Measurements from ENCODE around the gene PEX11G.

The PEX11G gene

DNA sequence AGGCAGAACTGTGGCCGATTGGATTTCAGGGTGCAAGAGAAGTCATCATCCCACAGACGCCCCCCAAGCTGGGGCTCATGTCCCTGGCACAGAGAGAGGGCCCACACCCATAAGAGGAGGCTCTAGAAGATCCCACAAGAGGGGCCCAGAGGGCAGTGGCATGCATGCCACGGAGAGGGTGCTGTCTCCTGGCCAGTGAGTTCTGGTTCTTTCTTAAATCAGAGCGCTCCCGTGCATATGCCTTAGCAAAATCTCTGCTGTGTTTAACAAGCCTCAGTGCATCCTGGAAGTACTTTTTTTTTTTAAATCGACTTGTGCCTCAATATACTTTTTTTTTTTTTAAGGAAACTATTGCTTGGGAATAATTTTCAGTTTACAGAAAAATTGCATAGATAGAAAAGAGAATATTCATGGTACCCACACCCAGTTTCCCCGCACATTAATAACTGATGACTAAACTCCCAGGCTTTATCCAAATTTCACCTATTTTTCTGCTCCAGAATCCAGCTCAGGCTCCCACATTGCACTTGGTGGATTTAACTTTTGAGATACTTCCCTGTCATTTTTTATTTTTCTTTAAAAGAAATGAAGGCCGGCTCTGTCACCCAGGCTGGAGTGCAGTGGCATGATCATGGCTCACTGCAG, 59.1 kb downstream of the PEX11G start:
- DNase-seq (ENCODE audit: insufficient read length, low spot score): no peak
- no peak for TF ChIP-seq POLR2A (IDR thresholded peaks at IDR 0.05; ENCODE audit: low read depth, low read length)
- FAIRE-seq: no peak

DNA sequence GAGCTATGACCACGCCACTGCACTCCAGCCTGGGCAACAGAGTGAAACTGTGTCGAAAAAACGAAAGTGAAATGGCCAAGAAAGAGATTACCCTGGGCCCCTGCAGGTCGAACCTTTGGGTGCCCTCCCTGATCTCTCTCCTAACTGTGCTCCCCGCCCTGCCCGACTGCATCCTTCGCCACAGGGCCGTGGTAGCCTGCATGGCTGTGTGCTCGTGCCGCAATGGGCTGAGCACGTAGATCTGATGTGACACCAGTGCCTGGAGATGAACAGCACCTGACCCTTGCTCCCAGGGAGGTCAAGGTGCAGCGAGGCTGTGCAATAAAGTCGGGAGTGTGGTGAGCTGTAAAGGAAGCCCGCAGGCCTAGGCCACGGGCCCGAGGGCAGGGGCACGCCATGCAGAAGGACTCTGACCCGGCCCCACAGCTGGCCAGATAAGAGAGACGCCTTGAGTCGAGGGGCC, 60.2 kb downstream of the PEX11G start:
- FAIRE-seq (no peak), DNase-seq (ENCODE audit: insufficient read length, low spot score) (no peak)
- no peak for TF ChIP-seq POLR2A (IDR thresholded peaks at IDR 0.05; ENCODE audit: low read depth, low read length)

DNA sequence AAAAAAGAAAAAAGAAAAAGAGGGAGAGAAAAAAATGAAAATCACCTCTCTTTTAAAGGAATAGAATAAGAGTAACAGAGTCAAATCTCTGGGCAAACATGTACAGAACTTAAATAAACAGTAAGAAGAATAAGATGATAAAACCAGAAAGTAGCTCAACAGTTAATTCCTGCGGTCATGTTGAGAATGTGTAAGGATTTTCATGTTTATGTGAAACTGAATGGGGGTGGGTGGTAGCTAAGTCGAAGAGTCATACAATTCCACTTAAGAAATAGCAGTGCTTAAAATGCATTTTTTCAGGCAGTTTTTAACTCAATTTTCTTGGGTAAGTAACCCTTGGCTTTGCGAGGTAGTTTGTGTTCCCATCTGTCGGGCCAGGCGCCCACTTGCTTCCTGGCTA, 60.9 kb downstream of the PEX11G start:
- FAIRE-seq (no peak), DNase-seq (ENCODE audit: insufficient read length, low spot score) (no peak)
- TF ChIP-seq POLR2A (IDR thresholded peaks at IDR 0.05; ENCODE audit: low read depth, low read length): no peak

DNA sequence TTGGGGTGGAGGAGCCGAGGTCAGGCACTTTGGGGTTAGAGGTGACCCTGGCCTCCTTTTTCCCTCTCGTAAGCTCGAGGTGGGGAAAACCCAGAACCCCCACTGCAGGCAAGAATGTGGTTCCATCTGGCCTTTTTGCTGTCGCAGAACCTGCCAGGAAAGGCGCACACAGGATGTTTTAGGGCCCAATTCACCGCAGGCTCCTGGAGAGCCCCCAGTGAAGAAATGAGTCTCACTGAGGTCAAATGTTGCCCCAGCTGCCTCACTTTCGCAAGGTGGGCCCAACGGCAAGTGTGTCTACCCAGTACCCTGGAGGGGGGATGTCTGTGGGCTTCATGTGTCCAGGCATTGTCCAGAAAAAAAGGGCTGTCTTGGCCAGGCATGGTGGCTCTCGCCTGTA, 61.8 kb downstream of the PEX11G start:
- no peak for FAIRE-seq
- no peak for TF ChIP-seq POLR2A (IDR thresholded peaks at IDR 0.05; ENCODE audit: low read depth, low read length)
- no peak for DNase-seq (ENCODE audit: insufficient read length, low spot score)
